HG03060 (cell line): ENCODE data around the gene ZBTB43.

Source experiments
- ATAC-seq: cut with Tn5 transposase; IDR thresholded peaks from one replicate; pipeline ENCODE4 v1.9.1; 2021; ENCODE audit warnings: low read depth, moderate number of reproducible peaks; ENCODE audit not compliant: unreplicated experiment

The ZBTB43 gene

GRCh38 chr9:126882746-126883145 lies 77.9 kb downstream of the ZBTB43 start:
- ATAC-seq = no peak

GRCh38 chr9:126883636-126884035 lies 78.8 kb downstream of the ZBTB43 start:
- ATAC-seq = no peak

- ATAC-seq = no peak
Measured at GRCh38 chr9:126885131-126885641, 80.3 kb downstream of the ZBTB43 start.

DNA sequence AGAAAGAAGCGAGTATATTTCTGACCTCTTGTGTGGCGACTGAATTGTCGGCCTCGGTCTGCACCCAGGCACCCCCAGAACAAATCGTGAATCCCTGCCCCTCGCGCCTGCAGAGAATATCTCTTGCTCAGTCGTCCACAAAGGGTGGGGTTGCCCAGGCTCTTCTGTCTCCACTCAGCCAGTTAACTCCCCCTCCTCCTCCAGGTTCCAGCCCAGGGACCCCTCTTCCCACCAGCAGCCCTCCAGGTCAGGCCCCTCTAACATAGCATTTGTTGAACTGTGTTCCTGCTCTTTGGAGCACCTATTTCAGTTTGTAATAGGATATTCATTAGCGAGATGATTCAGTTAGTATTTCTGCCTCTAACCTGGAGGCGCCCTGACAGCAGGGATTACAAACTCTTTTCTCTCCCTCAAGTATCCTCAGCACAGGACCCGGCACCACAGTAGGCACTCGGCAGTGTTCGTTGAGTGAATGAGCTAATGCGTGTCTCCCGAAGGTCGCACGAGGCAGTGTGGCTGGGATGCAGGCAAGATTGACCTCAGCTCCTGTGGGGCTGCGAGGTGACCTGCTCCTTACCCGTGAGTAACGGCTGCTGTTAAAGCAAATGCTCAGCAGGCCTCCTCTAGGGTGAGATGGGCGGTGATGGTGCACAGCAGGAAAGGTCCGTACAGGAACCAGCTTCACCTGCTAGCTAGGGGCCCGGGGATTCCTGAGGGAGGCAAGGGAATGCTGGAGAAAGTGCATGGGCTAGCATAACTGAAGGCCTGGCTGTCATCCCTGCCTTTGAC lies 81.4 kb downstream of the ZBTB43 start:
- no peak for ATAC-seq

GRCh38 chr9:126886897-126887296 lies 82.1 kb downstream of the ZBTB43 start:
- ATAC-seq = no peak
